ENCODE measurements around the gene CHKB. TPM values are rescaled to one million over a fixed set of nuclear protein-coding genes. Genes with fewer than 3 reads are reported as not detected.

CHKB gene
- total and polyA plus RNA-seq, 2 of the 8 experiments (the other 6 are each of a cell fraction or from before 2014, with no cell fraction given) = 27.9 to 42.2 TPM

- 92% methylated on average over 3 of the region's 3 CpGs; no CpG with 5 or more reads in 1 of the 2 experiments for WGBS, 2 experiments (ENCODE audit: extremely low coverage in 1 of 2, insufficient coverage in 1 of 2, insufficient read length in 1 of 2, insufficient replicate concordance in 2 of 2, low coverage in 1 of 2, low lambda C conversion rate in 2 of 2, missing lambda C conversion rate in 1 of 2)
- Histone ChIP-seq H2BK20ac (ENCODE audit: low read length) (no peak overlapping the region), H3K36me3 (ENCODE audit: control insufficient read depth in 2 of 4, insufficient read depth in 4 of 4, low read length in 3 of 4) (no peaks in the 10 kb centered on the region), H2BK5ac (ENCODE audit: low read depth, low read length) (no peak overlapping the region), H4K5ac (ENCODE audit: insufficient read length, low read depth, low read length) (no peak overlapping the region), H3K23me2 (ENCODE audit: low read depth, low read length) (peaks cover 10% of the 10 kb centered on the region; the same call in 1 of the 2 replicates), H3K27ac (ENCODE audit: low read depth, low read length) (no peak overlapping the region), H4K91ac (replicated peaks; ENCODE audit: insufficient read length, low read length) (no peak overlapping the region), H3K4me2 (ENCODE audit: insufficient read depth in 1 of 2, low read depth in 2 of 2, low read length in 2 of 2) (no peak overlapping the region), H3K56ac (replicated peaks; ENCODE audit: insufficient read length, low read depth, low read length) (no peak overlapping the region), H2AFZ (ENCODE audit: low read length) (no peak overlapping the region), H2BK120ac (replicated peaks; ENCODE audit: low read depth, low read length) (no peak overlapping the region), H4K8ac (ENCODE audit: extremely low read depth, insufficient read depth, low read length) (no peak overlapping the region), H2AK5ac (ENCODE audit: low read depth, low read length) (no peak overlapping the region), H3K4me3 (ENCODE audit: extremely low read depth in 1 of 4, insufficient read depth in 2 of 4, low read depth in 3 of 4, low read length in 4 of 4) (no peak overlapping the region), H3K27me3 (replicated peaks in 1 of 4; ENCODE audit: control insufficient read depth in 3 of 4, extremely low read depth in 1 of 4, insufficient read depth in 3 of 4, low read length in 3 of 4) (peaks cover 13 to 24% (median 21%) of the 10 kb centered on the region in 4 experiments), H3K79me2 (ENCODE audit: control insufficient read depth in 1 of 2, insufficient read depth in 2 of 2, low read length in 2 of 2) (no peaks in the 10 kb centered on the region), H3K79me1 (ENCODE audit: low read depth, low read length) (no peaks in the 10 kb centered on the region), H3K4ac (replicated peaks; ENCODE audit: insufficient read length, low read depth, low read length) (no peak overlapping the region), H3K23ac (ENCODE audit: insufficient read length) (no peak overlapping the region), H2BK15ac (ENCODE audit: low read length) (no peak overlapping the region), H2BK12ac (ENCODE audit: low read depth, low read length) (no peak overlapping the region), H4K20me1 (replicated peaks in 1 of 2; ENCODE audit: control insufficient read depth in 1 of 2, insufficient read depth in 2 of 2, low read length in 2 of 2) (no peaks in the 10 kb centered on the region), H3K4me1 (replicated peaks in 1 of 4; ENCODE audit: control insufficient read depth in 3 of 4, insufficient read depth in 4 of 4, low read length in 3 of 4) (peaks cover 0 to 5% (median under 1%) of the 10 kb centered on the region in 4 experiments; a peak in 4 of 7 replicates), H3K18ac (ENCODE audit: extremely low read depth, low read length) (no peak overlapping the region), H3K9me3 (ENCODE audit: insufficient read depth in 2 of 2, low read depth in 1 of 2, low read length in 1 of 2) (no peaks in the 10 kb centered on the region), H3K9ac (replicated peaks in 1 of 4; ENCODE audit: extremely low read depth in 1 of 4, low read depth in 3 of 4, low read length in 3 of 4) (no peak overlapping the region), H3K14ac (ENCODE audit: insufficient read length) (no peak overlapping the region)
- no peak for DNase-seq (ENCODE audit: low read depth in 1 of 2, low spot score in 2 of 2)
- CTCF ChIA-PET (ENCODE audit: partially characterized antibody) = interaction anchor here (1.0 to 6.6 kb wide), 6 partner anchors 9 to 160 kb away, joined by 3 to 36 read pairs (median 4); partner anchors contain the start of genes KLHDC7B and SCO2
- FAIRE-seq = no peak
- POLR2A ChIA-PET (ENCODE audit: partially characterized antibody) = no interaction called here
- TF ChIP-seq KDM5A (IDR thresholded peaks at IDR 0.05; ENCODE audit: low read length) (no peak), JUND (IDR thresholded peaks at IDR 0.05; ENCODE audit: low read length) (no peak), HDAC6 (IDR thresholded peaks at IDR 0.05; ENCODE audit: low read depth, low read length) (no peak), MAFK (IDR thresholded peaks at IDR 0.05; ENCODE audit: low read depth, low read length) (no peak), SUZ12 (IDR thresholded peaks at IDR 0.05; ENCODE audit: low read length) (no peak), CTBP2 (IDR thresholded peaks at IDR 0.05; ENCODE audit: borderline replicate concordance, insufficient read depth, insufficient read length, low read length) (no peak), CHD1 (IDR thresholded peaks at IDR 0.05; ENCODE audit: low read depth, low read length) (no peak), TEAD4 (IDR thresholded peaks at IDR 0.05; ENCODE audit: low read depth, low read length) (no peak), ATF2 (IDR thresholded peaks at IDR 0.05; ENCODE audit: low read length) (no peak), RFX5 (IDR thresholded peaks at IDR 0.05; ENCODE audit: borderline replicate concordance, low read depth, low read length) (no peak), TAF1 (IDR thresholded peaks at IDR 0.05; ENCODE audit: low read depth, low read length) (no peak)
- TF ChIP-seq, protein P1, sequence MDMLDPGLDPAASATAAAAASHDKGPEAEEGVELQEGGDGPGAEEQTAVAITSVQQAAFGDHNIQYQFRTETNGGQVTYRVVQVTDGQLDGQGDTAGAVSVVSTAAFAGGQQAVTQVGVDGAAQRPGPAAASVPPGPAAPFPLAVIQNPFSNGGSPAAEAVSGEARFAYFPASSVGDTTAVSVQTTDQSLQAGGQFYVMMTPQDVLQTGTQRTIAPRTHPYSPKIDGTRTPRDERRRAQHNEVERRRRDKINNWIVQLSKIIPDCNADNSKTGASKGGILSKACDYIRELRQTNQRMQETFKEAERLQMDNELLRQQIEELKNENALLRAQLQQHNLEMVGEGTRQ (IDR thresholded peaks at IDR 0.05; ENCODE audit: low read length) = no peak
These were observed 46.4 kb downstream of the CHKB start for GRCh38 chr22:50536226-50536625.
